HCT116 (cell line): ENCODE measurements around the gene TPO. TPM values are rescaled to one million over a fixed set of nuclear protein-coding genes. Genes with fewer than 3 reads are reported as not detected.

Experiments
- ATAC-seq: fragments of 200-7000 bp; cut with Tn5 transposase; 2 replicates; pipeline ENCODE4 v1.9.1; 2020; ENCODE audit warnings: mild to moderate bottlenecking, moderate library complexity
- BruUV-seq: library from RNA; stranded (reverse); fragments of 400-500 nt; replicated peaks from 2 replicates; lab custom pipeline; 2021; lab: Mats Ljungman, UMichigan
- CTCF ChIA-PET: fragments of 300-600 bp; sonication (Branson Sonifier 250); formaldehyde crosslinking; loops from one replicate; lab custom pipeline; 2021; ENCODE audit warnings: antibody characterized with exemption; lab: Charles Lee
- POLR2A ChIA-PET: fragments of 300-600, 350-600 bp; sonication (Branson Sonifier 250); formaldehyde crosslinking; loops from one replicate; lab custom pipeline; 2021; ENCODE audit warnings: antibody characterized with exemption; lab: Charles Lee
- RAD21 ChIA-PET, 2 experiments: fragments of 300-600 bp; sonication (Branson Sonifier 250); formaldehyde crosslinking; loops; one replicate each; lab custom pipeline; 2023; ENCODE audit warnings: low total read pairs in 2 of 2; ENCODE audit not compliant: uncharacterized antibody in 2 of 2, unreplicated experiment in 2 of 2, low non-redundant PET in 1 of 2; lab: Charles Lee
- DNase-seq: peaks from one replicate; pipeline ENCODE4 v3.0.0-alpha.2; 2010; ENCODE audit warnings: low read depth, low spot score
- H2AFZ ChIP-seq: fragments of 200-600 bp; shearing (Covaris generic), sonication (generic); 2 replicates; pipeline ENCODE4 v1.6.1; 2017; ENCODE audit warnings: low read depth, mixed run types, mixed read lengths, antibody characterized with exemption, low read length; ENCODE audit not compliant: poor library complexity, severe bottlenecking
- H3K27ac ChIP-seq: 2 replicates; pipeline ENCODE4 v1.5.1; 2012; ENCODE audit warnings: low read depth, low read length
- H3K27me3 ChIP-seq: fragments of 200-600 bp; sonication (generic); 2 replicates; pipeline ENCODE4 v1.6.1; 2016; ENCODE audit warnings: mixed run types, low read length, mixed read lengths; ENCODE audit not compliant: insufficient read depth
- H3K36me3 ChIP-seq, 2 experiments: fragments of 200-500 bp in 1 of 2; fragments of 200-600 bp in 1 of 2; sonication (Bioruptor generic) in 1 of 2; sonication (generic) in 1 of 2; 2 replicates each; pipeline versions ENCODE4 v1.5.1 to v1.6.1; 2014 to 2016; ENCODE audit warnings: low read length in 2 of 2, inconsistent platforms in 1 of 2, mixed read lengths in 1 of 2, mixed run types in 1 of 2; ENCODE audit not compliant: insufficient read depth in 2 of 2, control insufficient read depth in 1 of 2
- H3K4me1 ChIP-seq, 2 experiments: fragments of 200-600 bp in 1 of 2; sonication (generic) in 1 of 2; 2 replicates each; pipeline versions ENCODE4 v1.5.1 to v1.6.1; 2012 to 2017; ENCODE audit warnings: low read length in 2 of 2, inconsistent platforms in 1 of 2, mild to moderate bottlenecking in 1 of 2, mixed read lengths in 1 of 2, mixed run types in 1 of 2, moderate library complexity in 1 of 2; ENCODE audit not compliant: insufficient read depth in 2 of 2, control insufficient read depth in 1 of 2
- H3K4me2 ChIP-seq: fragments of 200-600 bp; sonication (generic); 2 replicates; pipeline ENCODE4 v1.6.1; 2017; ENCODE audit warnings: mixed run types, low read length, mixed read lengths
- H3K4me3 ChIP-seq, 2 experiments: fragments of 200-600 bp in 1 of 2; sonication (generic) in 1 of 2; replicated peaks in 1 of 2; 2 replicates each; pipeline ENCODE4 v1.5.1; 2011 to 2016; ENCODE audit warnings: low read length in 2 of 2, control low read depth in 1 of 2, low read depth in 1 of 2, mild to moderate bottlenecking in 1 of 2, mixed read lengths in 1 of 2, mixed run types in 1 of 2
- H3K79me2 ChIP-seq: fragments of 200-600 bp; sonication (generic); 2 replicates; pipeline ENCODE4 v1.6.1; 2017; ENCODE audit warnings: mild to moderate bottlenecking, mixed run types, low read length, moderate library complexity, mixed read lengths; ENCODE audit not compliant: insufficient read depth
- H3K9ac ChIP-seq: fragments of 200-600 bp; sonication (generic); 2 replicates; pipeline ENCODE4 v1.6.1; 2016; ENCODE audit warnings: low read length, mixed read lengths
- H3K9me2 ChIP-seq: fragments of 200-600 bp; sonication (generic), shearing (Covaris generic); 2 replicates; pipeline ENCODE4 v1.6.1; 2017; ENCODE audit warnings: mixed run types, mild to moderate bottlenecking, moderate library complexity; ENCODE audit not compliant: insufficient read depth
- H3K9me3 ChIP-seq, 2 experiments: fragments of 200-500 bp in 1 of 2; fragments of 200-600 bp in 1 of 2; sonication (Bioruptor generic) in 1 of 2; sonication (generic) in 1 of 2; 2 replicates each; pipeline ENCODE4 v1.6.1; 2014 to 2017; ENCODE audit warnings: low read length in 2 of 2, mixed read lengths in 2 of 2, inconsistent platforms in 1 of 2, low read depth in 1 of 2, mild to moderate bottlenecking in 1 of 2, mixed run types in 1 of 2, moderate library complexity in 1 of 2; ENCODE audit not compliant: control insufficient read depth in 1 of 2, insufficient read depth in 1 of 2
- H4K20me1 ChIP-seq: fragments of 200-600 bp; sonication (generic), shearing (Covaris generic); 2 replicates; pipeline ENCODE4 v1.6.1; 2017; ENCODE audit warnings: mixed run types, mild to moderate bottlenecking, moderate library complexity; ENCODE audit not compliant: insufficient read depth
- JUND ChIP-seq: IDR thresholded peaks from 2 replicates; pipeline ENCODE4 v1.6.1; 2012
- REST ChIP-seq: IDR thresholded peaks from 2 replicates; pipeline ENCODE4 v1.6.1; 2012; ENCODE audit warnings: low read depth
- SIN3A ChIP-seq: IDR thresholded peaks from 2 replicates; pipeline ENCODE4 v1.6.1; 2012; ENCODE audit warnings: low read depth
- SP1 ChIP-seq: IDR thresholded peaks from 2 replicates; pipeline ENCODE4 v1.6.1; 2012; ENCODE audit warnings: low read depth
- ZNF274 ChIP-seq: fragments of 200-500 bp; sonication (Bioruptor generic); IDR thresholded peaks from 2 replicates; pipeline ENCODE4 v1.6.1; 2014; ENCODE audit warnings: mild to moderate bottlenecking, low read depth, low read length, inconsistent platforms
- intact Hi-C: fragments of 100-400 bp; cut with micrococcal nuclease; formaldehyde crosslinking; loops from 2 replicates; pipeline ENCODE4 v1.10.0; 2022
- total RNA-seq: library from RNA; stranded (reverse); gene quantifications from one replicate; pipeline ENCODE4 v1.2.1, GENCODE V29; 2021; ENCODE audit not compliant: unreplicated experiment
- TF ChIP-seq, protein P1 (sequence below): IDR thresholded peaks from 2 replicates; pipeline ENCODE4 v1.6.1; 2012

TPO gene
- total RNA-seq, 1 experiment from 2014 or later = not detected

GRCh38 chr2:1472350-1472749 is 59.1 kb downstream of the TPO start (continued):
- TF ChIP-seq, protein P1, sequence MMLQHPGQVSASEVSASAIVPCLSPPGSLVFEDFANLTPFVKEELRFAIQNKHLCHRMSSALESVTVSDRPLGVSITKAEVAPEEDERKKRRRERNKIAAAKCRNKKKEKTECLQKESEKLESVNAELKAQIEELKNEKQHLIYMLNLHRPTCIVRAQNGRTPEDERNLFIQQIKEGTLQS = no peak

DNA sequence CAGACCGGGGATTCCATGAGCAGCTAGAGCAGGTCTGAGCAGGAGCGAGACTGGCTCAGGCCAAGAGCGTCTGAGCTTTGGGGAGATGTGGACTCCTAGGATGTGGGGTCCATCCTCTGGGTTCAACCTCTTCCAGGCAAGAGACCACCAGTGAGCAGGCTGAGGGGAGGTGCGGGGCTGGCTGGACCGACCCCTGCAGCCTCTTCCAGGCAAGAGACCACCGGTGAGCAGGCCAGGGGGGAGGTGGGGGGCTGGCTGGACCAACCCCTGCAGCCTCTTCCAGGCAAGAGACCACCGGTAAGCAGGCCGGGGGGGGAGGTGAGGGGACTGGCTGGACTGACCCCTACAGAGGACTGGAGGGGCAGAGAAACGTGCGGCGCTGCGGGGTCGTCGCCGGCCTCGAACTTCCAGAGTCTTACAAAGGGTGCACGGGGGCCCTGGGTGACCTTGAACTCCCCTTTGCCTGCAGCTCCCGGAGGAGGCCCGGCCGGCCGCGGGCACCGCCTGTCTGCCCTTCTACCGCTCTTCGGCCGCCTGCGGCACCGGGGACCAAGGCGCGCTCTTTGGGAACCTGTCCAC is 63.4 kb downstream of the TPO start:
- POLR2A ChIA-PET = no interaction called here
- Histone ChIP-seq H3K27ac (no peak overlapping the region), H3K9ac (no peak overlapping the region), H4K20me1 (no peaks in the 10 kb centered on the region; the same call in 1 of the 2 replicates), H3K4me1 (no peaks in the 10 kb centered on the region), H3K79me2 (no peaks in the 10 kb centered on the region), H3K9me3 (no peaks in the 10 kb centered on the region), H3K27me3 (no peaks in the 10 kb centered on the region), H3K36me3 (no peaks in the 10 kb centered on the region)
- intact Hi-C loops = no loop called here
- DNase-seq (no peak), ATAC-seq (no peak)
- CTCF ChIA-PET = no interaction called here
- RAD21 ChIA-PET = no interaction called here
- TF ChIP-seq, protein P1 = no peak
- TF ChIP-seq JUND (no peak), SIN3A (no peak), REST (no peak), SP1 (no peak), ZNF274 (no peak)
- TF ChIP-seq, all 23 proteins: peak for 0
- Histone ChIP-seq H3K4me3 (no peak overlapping the region), H3K4me2 (no peak overlapping the region), H2AFZ (no peak overlapping the region), H3K9me2 (no peaks in the 10 kb centered on the region)
- no TSS peak for BruUV-seq
